HG02610 (cell line): ENCODE data around the gene CYYR1.
"Not testable (repeated sequence)": the region's sequence is repeated elsewhere in the genome, so short reads cannot be mapped to it uniquely, and the experiment has no call there.

ENCODE experiments used
- ATAC-seq: cut with Tn5 transposase; IDR thresholded peaks from one replicate; pipeline ENCODE4 v1.9.1; 2021; ENCODE audit warnings: mild to moderate bottlenecking, moderate library complexity; ENCODE audit not compliant: unreplicated experiment

The CYYR1 gene

DNA sequence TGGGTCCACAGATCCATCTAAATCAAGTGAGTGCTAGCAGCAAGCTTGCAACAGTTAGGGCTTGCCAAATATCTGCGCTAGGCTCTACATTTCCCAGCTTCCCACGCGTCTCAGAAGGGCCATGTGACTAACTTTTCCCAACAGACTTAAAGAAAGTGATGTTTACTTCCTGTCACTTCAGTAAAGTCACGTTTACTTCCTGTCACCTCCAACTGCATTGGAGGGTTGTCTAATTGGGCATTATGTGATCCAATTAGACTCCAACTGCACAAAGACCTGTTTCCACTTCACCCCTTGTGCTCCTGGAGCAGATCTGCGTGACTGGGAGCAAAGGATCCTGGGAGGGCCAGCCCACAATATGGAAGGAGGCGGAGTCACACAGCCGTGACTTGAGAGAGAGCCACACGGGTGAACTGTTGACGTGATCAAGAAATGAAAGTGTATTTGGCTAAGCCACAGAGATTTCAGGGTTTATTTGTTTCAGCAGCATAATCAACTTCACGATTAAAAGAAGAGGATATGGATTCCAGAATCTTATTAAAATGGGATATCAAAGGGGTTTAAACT is 77.7 kb downstream of the CYYR1 start:
- no peak for ATAC-seq

DNA sequence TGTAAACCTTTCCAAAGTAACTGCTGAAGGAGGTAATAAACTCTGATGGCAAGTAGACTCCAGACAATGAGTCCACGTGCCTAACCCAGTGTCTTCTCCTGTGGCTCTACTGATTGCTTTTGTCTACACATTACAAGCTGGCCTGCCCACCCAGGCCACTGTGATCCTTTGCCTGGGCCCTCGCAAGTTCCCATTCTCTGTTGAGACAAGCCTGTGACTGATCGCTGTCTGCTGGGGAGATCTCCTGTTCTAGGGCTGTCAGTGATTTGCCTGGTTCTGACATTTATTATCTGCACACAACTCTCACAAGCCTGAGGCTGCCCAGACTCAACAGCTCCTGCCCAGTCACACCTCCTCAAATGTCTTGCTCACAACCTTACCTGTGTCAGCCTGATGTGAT is 81.4 kb downstream of the CYYR1 start:
- no peak for ATAC-seq

DNA sequence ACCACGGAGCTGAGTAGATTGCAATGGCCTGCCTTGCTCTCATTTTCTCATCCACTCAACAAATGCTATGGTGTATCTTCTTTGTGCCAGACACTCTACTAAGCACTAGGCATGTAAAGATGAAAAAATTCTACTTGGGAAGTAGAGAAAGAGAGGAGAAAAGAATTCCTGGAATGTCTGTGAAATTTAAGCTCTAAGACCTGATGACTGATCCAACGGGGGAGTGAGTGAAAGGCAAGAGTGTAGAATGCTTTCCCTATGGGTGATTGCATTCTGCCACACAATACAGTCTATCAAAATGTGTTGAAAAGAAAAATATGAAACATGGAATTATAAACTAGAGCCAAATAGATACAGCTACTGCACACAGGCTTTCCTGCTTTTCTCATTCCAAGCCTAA is 82.3 kb downstream of the CYYR1 start:
- no peak for ATAC-seq

- ATAC-seq, result no peak
Observed at GRCh38 chr21:26489781-26490180, 83.3 kb downstream of the CYYR1 start.

DNA sequence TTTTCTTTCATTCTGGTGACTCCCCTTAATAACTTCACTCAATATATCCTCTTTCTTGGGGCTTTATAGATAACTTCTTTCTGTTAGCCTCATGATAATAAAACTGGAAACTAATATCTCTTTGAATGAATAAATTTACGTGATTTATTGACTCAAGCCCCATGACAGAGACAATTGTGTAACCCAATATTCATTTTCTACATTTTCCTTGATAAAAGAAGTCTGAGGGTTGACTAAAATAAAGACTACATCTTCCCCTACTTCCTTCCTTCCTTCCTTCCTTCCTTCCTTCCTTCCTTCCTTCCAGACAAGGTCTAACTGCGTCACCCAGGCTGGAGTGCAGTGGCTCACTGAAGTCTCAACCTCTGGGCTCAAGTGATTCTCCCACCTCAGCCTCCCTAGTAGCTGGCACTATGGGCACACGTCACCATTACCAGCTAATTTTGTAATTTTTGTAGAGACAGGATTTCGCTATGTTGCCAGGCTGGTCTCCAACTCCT is 85.1 kb downstream of the CYYR1 start:
- no peak for ATAC-seq

- peak; percentile 83 for ATAC-seq
Observed at GRCh38 chr21:26473471-26473870, 99.6 kb downstream of the CYYR1 start.

GRCh38 chr21:26471099-26471471 is 102.0 kb downstream of the CYYR1 start:
- no peak for ATAC-seq

DNA sequence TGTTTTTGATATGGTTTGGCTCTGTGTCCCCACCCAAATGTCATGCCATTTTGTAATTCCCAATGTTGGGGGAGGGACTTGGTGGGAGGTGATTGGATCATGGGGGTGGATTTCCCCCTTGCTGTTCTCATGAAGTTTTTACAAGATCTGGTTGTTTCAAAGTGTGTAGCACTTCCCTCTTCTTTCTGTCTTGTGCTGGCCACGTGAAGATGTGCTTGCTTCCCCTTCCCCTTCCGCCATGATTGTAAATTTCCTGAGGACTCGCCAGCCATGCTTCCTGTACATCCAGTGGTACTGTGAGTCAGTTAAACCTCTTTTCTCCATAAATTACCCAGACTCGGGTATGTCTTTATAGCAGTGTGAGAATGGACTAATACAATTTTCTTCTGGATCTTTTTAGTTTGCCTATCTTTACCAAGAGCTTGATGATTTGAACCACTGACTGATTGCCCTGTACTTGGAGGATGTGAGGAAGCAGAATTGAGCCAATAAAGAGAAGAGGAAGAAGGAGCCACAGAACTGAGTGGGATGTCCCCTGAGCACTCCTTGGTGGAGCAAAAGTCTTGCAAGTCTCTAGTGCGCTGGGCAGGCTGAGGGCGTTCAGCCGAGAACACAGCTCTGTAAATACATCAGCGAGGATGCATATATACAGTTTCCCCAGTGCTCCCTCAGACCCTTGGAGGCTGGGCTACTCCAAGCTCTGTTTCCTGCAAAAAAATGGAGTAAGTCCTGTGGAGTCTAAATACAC is 102.6 kb downstream of the CYYR1 start:
- ATAC-seq, result no peak

DNA sequence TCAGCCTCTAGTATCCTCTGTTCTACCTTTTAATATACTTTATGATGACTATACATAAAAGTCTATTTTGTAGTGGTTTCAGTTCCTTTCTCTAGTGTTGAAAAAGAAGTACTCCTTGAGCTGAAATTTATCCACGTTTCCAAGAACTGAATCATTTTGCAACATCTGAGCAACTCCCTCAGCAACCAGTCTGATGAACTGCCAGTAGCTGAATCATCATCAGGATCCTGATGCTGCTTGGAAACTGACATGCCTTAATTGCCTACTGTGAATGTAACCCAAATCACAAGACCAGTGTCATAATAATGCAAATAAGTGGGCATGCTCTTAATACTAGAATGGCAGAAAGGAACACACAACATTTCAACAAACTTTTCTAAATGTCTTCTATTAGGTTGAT is 103.3 kb downstream of the CYYR1 start:
- no peak for ATAC-seq

DNA sequence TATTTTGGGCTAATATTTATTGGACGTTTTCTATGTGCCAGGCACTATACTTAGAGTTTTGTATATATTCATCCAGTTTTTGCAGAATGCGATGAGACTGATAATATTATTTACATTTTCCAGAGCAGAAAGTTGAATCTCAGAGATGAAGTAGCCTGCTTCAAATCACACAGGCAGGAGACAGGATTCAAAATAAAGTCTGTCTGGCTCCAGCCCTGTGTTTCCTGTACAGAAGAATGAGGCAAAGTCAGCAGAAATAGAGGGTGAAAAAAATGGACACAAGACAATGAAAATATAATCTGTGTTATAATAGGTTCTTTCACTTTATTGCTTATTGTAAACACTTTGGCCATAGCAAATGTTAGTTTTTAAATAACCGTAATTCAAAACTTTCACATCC is 107.2 kb downstream of the CYYR1 start:
- ATAC-seq, result no peak

DNA sequence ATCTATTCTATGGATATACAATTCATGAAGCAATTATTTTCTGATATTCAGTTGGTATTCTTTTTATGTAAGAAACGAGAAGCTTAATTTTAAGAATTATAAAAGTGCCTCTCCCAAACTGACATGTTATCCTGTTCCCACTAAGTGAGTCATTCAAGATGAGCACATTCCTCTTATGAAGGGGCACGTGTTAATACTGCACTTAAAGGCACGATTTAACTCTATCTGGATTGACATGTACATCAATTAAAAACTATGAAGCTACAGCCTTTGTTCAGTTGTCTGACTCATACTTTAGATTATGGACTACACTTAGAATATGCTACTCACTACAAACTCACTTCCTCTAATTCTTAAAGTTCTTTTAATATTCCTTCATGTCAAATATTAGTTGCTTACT is 111.6 kb downstream of the CYYR1 start:
- ATAC-seq, result no peak

DNA sequence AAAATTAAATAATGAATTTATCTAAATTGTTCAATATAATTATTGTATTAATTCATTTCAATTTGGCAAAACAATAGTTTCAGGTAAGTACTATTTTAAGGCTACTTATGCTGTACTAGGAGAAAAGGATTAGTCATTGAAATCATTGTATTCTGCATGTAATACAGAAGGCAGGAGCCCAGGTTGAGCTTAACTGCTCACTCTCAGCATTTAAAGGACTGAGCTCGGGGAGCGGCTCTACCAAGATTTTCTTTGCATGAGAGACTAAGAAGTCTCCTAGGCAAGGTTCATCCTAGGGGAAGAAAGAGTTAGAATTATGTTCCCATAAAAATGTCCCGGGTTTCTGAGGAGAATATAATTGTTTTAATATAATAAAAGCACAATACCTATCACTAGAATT is 112.5 kb downstream of the CYYR1 start:
- ATAC-seq, result no peak

GRCh38 chr21:26458854-26459253 is 114.2 kb downstream of the CYYR1 start:
- not testable (repeated sequence) for ATAC-seq

- ATAC-seq, result no peak
Observed at GRCh38 chr21:26457817-26458216, 115.3 kb downstream of the CYYR1 start.

- ATAC-seq, result no peak
Observed at GRCh38 chr21:26453267-26453666, 119.8 kb downstream of the CYYR1 start.

GRCh38 chr21:26451081-26451740 is 121.9 kb downstream of the CYYR1 start:
- no peak for ATAC-seq

DNA sequence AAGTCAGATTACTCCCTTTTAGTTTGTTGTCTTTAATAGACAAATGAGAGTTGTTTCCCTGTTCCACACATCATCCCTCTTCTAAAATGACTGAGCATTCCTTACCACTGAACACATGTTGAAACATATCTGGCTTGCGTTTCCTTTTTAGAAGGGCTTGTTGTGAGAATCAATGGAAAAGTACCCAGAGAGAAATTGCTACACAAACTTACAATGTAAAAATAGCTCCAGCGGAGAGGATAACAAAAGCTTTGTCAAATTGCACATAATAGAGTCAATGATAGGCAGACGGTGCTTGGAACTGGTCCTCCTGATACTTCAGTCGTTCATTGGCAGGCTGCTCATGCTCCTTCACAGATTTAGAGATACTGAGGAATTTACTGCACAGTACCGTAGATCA is 123.9 kb downstream of the CYYR1 start:
- ATAC-seq, result no peak

DNA sequence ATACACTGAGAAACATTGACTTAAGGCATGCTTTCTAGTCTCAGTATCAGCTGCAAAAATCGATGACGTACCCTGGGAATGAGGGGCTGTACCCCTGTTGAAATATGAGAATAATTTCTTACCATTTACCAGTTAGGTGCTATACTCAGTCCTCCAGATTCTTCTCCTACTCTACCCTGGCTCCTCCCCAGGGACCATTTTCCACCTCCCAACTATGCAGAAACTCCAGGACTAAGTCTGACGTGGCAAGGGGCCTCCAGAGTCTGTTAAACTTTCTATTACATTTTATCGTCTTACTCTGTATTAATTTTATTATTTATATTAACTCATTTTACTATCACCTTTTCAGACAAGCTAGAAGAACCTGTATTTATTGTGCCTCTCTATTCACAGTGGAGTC is 124.3 kb downstream of the CYYR1 start:
- ATAC-seq, result no peak

GRCh38 chr21:26447932-26448475 is 125.1 kb downstream of the CYYR1 start:
- no peak for ATAC-seq

DNA sequence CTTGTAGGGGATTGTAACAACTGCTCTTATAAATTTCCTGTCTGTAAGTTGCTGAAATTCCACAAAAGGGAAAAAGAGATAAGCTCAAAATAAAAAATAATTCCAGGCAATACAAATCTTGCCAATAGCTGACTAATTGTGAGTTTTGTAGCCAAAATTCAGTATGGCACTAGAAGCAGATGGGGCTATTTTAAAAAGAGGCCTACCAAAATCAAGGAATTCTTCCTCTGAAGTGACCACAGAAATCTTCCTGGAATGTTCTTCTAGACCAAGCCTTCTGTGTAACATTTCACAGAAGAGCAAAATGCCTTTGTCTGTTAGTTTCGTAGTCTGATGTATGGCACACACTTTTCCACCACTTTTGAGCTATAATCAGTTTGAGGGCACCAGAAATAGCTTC is 127.6 kb downstream of the CYYR1 start:
- ATAC-seq, result no peak

GRCh38 chr21:26444646-26445045 is 128.4 kb downstream of the CYYR1 start:
- ATAC-seq, result no peak

DNA sequence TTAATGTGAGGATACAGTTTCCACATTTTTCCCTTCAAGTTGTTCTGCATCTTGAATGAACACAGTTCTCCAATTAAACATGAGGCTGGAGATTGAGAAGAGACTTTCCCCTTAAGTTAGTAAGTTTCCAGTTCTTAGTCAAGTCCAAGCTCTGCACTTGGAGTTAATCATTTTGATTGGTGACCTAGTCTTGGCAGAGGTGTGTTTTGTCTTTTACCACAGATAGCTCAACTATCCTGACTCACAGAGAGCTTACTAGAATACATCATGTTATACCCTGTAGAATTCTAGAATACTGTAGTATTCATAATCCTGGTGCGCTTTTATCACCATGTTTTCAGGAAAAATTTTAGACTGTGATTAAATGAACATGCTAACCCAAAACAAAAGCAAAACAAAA is 129.2 kb downstream of the CYYR1 start:
- ATAC-seq, result no peak
